GM19463 (cell line): Measurements from ENCODE around the gene FMNL2.

Experiments
- ATAC-seq: cut with Tn5 transposase; IDR thresholded peaks from one replicate; pipeline ENCODE4 v1.9.1; 2021; ENCODE audit warnings: mild to moderate bottlenecking, moderate library complexity; ENCODE audit not compliant: unreplicated experiment

The FMNL2 gene

GRCh38 chr2:152569186-152569585 is 234.2 kb downstream of the FMNL2 start:
- ATAC-seq: no peak

- ATAC-seq: no peak
Observed at GRCh38 chr2:152571048-152571766, 236.2 kb downstream of the FMNL2 start.

GRCh38 chr2:152572031-152572430 is 237.1 kb downstream of the FMNL2 start:
- no peak for ATAC-seq

GRCh38 chr2:152573168-152573567 is 238.2 kb downstream of the FMNL2 start:
- ATAC-seq: peak; percentile 95

GRCh38 chr2:152577579-152577978 is 242.6 kb downstream of the FMNL2 start:
- ATAC-seq: no peak

- ATAC-seq: no peak
Observed at GRCh38 chr2:152578573-152578972, 243.6 kb downstream of the FMNL2 start.

GRCh38 chr2:152580714-152581113 is 245.7 kb downstream of the FMNL2 start:
- no peak for ATAC-seq

- no peak for ATAC-seq
Observed at GRCh38 chr2:152581360-152581759, 246.4 kb downstream of the FMNL2 start.

- no peak for ATAC-seq
Observed at GRCh38 chr2:152582081-152582480, 247.1 kb downstream of the FMNL2 start.

- ATAC-seq: no peak
Observed at GRCh38 chr2:152583512-152584229, 248.7 kb downstream of the FMNL2 start.

GRCh38 chr2:152584301-152584700 is 249.3 kb downstream of the FMNL2 start:
- ATAC-seq: no peak

GRCh38 chr2:152585830-152586484 is 251.0 kb downstream of the FMNL2 start:
- ATAC-seq: no peak

GRCh38 chr2:152587187-152587947 is 252.4 kb downstream of the FMNL2 start:
- no peak for ATAC-seq

GRCh38 chr2:152588998-152589397 is 254.0 kb downstream of the FMNL2 start:
- ATAC-seq: no peak

GRCh38 chr2:152594022-152594766 is 259.2 kb downstream of the FMNL2 start:
- no peak for ATAC-seq

GRCh38 chr2:152594792-152595191 is 259.8 kb downstream of the FMNL2 start:
- ATAC-seq: no peak

GRCh38 chr2:152598975-152599759 is 264.2 kb downstream of the FMNL2 start:
- no peak for ATAC-seq

GRCh38 chr2:152600051-152600657 is 265.2 kb downstream of the FMNL2 start:
- ATAC-seq: no peak

GRCh38 chr2:152600697-152601096 is 265.7 kb downstream of the FMNL2 start:
- no peak for ATAC-seq
